ENCODE measurements around the gene BDKRB2.

GRCh38 chr14:96212140-96212539, 7.5 kb downstream of the BDKRB2 start:
- TF ChIP-seq CTCF (IDR thresholded peaks at IDR 0.05; ENCODE audit: borderline replicate concordance, extremely low read depth, low read length, poor library complexity, severe bottlenecking) (no peak), EZH2 (IDR thresholded peaks at IDR 0.05; ENCODE audit: borderline replicate concordance, low read depth, low read length, severe bottlenecking) (no peak)
